Activated T-helper 1 cell treated with Interleukin-2 at 50 U/mL for 16 hours (primary cell): ENCODE data around the gene ING4.
A peak's percentile ranks its signal among the peaks of the same experiment; 100 is the strongest.

Experiments
- DNase-seq: peaks from one replicate; pipeline ENCODE4 v3.0.0-alpha.2; 2020; ENCODE audit warnings: low read depth

The ING4 gene

DNA sequence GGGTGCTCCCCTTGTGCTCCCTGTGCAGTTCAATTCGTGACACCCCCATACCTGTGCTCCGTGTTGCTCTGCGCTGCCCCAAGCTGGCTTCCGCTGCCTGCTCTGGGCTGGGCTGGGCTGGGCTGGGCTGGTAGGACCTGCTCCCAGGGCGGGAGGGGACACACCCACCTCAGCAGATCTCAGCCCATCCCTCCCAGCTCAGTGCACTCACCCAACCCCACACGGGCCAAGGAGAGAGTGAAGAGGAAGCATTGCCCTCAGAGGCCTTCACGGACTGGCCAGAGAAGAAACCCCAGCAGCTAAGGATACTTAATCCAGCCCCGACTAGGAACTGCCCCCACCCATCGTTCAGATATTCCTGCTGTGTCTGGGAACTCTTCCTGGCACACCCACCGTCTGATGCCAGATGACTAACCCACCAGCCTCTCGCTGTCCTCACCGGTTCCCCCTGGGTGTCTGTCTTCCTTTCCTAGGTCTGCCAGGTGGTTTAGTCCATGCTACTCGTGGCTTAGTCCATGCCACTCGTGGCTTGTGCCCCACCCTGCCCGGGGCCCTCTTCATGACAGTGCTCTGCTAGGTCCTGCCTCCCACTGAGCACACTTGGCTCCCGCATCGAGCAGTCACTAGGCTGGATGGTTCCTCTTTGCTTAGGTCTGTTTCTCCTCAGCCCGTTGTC, 26.9 kb downstream of the ING4 start, which contains the start of gene LPAR5:
TSS of gene LPAR5 (minus strand) at position 104 of the 676 bp plus-strand sequence. CDS start 14,711 bp downstream, outside the sequence.
- no peak for DNase-seq

DNA sequence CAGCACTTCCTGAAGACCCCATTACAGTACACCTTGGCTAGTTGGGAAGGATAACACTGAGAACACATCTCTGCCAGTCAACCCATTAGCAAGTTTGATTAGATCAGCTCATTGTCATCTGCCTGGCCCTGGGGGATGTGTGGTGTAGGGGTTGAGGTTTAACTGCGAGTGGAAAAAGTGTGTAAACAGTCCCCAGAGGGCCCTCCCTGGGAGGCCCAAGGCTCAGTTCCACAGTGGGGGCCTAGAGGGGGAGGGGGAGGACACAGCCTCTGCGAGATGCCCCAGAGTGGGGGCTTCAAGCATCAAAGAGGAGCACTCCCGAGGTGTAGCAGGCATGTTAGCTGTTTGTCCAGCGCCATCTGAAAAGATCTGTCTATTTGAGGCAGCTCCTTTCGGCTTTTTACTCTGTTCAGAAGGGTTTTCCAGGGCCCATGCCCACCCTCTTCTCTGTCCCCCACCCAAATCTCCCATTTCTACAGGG, 27.5 kb downstream of the ING4 start:
- peak; percentile 20 for DNase-seq

DNA sequence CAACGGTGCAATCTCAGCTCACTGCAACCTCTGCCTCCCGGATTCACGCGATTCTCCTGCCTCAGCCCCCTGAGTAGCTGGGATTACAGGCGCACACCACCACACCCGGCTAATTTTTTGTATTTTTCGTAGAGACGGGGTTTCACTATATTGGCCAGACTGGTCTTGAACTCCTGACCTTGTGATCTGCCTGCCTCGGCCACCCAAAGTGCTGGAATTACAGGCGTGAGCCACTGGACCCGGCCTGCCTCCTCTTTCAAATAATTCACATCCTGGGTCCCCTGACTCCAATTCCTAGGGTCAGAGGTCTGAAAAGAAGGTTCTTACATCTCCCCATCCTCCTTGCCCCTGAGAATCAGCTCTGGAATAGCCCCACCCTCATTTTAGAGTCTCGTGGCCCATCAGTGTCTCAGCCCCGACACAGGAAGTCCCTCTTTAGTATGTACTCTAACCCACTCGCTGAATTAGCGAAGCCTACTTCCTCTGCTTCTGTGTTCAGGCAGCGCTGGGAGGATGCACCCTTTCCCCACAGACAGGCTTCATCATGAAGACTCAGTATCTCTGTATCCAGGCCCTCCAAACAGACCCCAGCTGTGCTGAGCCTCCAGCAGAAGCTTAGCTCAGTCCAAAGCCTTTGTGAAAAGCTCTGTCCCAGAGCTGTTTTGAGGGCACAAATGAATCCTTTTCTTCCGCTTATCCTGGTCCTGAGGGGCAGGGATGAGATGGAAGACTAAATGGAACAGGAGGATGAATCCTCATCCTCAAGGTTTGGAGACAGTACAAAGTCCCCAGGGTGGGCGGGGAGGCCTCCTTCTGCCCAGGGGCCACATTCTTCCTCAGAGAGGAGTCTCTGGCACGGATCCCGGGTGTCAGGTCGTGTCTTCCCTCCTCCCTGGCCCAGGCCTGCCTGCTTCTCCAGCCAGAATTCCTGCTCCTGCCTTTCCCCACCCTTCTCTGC, 30.6 kb downstream of the ING4 start:
- no peak for DNase-seq

DNA sequence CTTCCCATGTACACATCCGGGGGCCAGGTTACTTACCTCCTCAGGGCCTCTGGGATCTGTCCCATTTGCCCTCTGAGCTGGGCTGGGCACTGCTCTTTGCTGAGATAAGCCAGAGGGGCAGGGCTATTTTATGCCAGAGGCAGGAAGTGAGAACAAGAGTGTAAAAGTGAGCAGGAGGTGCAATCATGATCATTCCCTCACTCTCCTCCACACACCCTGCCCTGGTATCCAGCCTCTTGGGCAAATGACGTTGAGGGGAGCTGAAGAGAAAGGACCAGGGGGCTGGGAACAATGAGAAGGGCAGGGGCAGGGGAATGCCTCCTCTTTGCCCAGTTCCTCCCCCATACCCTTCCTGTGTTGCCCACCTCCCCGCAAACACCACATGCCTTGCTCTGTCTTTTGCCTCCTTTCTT, 31.4 kb downstream of the ING4 start:
- no peak for DNase-seq

GRCh38 chr12:6630736-6631135, 32.2 kb downstream of the ING4 start:
- DNase-seq = no peak

- no peak for DNase-seq
Measured at GRCh38 chr12:6627616-6628015, 35.3 kb downstream of the ING4 start.

DNA sequence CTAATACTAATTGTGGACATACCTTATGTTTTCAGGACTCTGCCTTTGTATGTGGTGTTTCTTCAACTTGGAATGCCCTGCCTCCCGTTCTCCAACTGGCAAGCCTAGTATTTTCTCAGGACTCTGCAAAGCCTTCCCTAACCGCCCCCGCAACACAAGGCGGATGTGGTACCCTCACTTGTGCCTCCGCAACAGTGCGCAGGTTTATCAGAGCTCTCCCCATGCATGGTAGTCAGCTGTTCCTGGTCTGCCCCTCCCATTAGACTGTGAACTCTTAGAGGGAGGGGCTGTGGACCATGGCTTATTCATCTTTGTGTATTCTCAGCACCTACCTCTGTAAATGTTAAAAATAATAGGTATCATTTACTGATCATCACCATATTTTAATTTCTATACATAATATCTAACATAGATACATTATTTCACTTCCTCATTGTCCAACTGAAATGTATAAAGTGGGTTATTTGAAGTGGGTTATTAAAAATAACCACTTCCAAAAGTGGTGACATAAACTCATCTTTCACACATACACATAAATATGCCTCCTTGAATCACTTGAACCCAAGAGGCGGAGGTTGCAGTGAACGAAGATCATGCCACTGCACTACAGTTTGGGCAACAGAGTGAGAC, 36.1 kb downstream of the ING4 start:
- no peak for DNase-seq

DNA sequence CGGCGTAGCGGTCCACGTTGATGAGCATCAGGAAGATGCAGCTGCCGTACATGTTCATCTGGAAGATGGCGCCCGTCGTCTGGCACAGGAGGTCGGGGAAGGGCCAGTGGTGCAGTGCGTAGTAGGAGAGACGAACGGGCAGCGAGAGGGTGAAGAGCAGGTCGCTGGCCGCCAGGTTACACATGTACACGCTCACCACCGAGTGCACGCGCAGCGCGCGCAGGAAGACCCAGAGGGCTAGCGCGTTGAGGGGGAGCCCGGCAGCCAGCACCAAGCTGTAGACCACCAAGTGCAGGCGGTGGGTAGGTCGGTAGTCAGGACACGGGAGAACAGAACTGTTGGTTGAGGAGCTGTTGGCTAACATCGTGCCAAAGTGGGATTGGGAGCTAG, 42.0 kb downstream of the ING4 start:
- no peak for DNase-seq

DNA sequence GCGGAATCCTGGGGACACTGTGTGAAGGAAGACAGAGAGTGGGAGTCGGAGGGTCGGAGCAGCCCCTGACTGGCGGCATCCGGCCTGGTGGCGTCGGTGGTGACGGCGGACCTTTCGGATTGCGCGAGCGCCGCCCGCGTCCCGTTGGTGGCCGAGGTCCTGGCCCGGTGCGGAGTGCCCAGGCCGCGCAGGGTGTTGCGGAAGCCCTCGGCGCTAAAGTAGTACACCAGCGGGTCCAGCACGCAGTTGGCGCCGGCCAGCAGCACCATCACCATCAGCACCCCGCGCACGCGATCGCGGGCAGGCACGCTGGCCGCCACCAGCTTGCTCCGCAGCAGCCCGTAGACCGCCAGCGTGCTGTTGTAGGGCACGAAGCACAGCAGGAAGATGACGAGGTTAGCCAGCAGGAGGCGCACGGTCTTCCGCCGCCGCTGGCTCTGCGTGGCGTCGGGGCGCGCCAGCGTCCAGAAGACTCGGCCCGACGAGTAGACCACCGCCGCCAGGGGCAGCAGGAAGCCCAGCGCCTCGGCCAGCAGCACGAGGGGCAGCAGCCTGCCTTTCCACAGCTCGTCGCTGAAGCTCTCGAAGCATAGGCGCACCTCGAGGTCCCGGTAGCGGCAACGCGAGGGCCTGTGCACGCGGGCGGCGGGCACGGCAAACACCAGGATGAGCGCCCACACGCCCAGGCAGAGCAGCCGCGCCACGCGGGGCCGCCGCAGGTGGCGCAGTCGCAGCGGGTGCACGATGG, 42.6 kb downstream of the ING4 start:
- no peak for DNase-seq

DNA sequence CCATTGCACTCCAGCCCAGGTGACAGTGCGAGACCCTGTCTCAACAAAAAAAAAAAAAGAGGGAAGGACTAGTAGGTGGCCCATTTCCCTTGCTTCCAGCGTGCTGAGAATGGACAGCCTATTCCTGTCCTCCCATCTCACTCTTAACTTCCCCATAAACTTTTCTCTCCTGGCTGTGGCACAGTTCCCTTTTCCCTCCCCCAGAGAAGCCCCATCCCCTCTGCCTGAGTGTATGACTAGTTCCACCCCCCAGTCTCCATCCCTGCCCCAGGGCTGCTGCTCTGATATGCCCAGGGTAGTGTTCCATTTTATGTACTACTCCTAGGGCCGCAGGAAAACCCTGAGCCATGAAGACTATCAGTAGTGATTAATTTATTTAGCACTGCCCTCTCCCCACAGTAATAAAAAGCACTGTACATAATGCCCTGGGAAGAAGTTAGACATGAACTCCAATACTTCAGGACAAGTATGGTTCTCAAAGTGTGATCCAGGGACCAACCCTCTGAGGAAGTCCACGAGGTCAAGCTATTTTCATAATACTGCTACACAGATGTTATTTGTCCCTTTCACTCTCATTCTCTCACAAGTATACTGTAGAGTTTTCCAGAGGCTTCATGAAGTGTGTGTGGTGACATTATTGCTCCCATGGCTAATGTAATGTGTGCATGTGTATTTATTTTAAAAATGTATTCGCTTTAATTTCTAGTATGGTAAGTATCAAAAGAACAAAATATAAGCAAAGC, 44.3 kb downstream of the ING4 start:
- no peak for DNase-seq

- DNase-seq = no peak
Measured at GRCh38 chr12:6615802-6616201, 47.1 kb downstream of the ING4 start.

DNA sequence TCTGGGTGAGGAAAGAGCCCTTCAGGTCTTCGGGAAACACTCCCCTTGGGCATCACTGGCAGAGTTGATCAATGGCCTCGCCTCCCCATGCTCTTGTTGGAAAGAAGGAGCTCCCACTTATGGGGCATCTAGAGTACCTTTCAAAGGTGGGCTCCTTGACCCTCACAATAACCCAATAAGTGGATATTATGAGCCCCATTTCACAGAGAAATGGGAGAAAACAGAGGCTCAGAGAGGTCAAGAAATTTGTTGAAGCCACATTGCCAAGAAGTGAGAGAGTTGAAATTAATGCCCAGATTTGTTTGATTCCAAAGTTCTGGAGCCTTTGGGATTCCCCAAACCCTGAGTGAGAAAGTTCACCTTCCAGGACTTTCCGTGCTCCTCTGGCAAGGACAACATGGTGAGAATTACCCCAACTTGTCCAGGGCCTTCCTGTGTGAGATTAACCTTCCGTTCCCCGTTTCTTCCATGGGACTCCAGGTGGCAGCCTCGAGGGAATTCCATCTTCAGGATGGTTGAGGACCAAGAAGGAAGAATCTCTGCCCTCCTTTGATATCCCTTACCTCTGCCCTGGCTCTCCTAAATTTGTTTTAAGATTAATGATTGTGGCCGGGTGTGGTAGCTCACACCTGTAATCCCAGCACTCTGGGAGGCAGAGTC, 48.3 kb downstream of the ING4 start:
- no peak for DNase-seq

- no peak for DNase-seq
Measured at GRCh38 chr12:6613776-6614512, 49.0 kb downstream of the ING4 start.

- DNase-seq = no peak
Measured at GRCh38 chr12:6613015-6613775, 49.7 kb downstream of the ING4 start.

GRCh38 chr12:6612652-6613014, 50.3 kb downstream of the ING4 start:
- DNase-seq = no peak

- no peak for DNase-seq
Measured at GRCh38 chr12:6612247-6612646, 50.7 kb downstream of the ING4 start.

GRCh38 chr12:6608592-6609281, 54.2 kb downstream of the ING4 start:
- no peak for DNase-seq

DNA sequence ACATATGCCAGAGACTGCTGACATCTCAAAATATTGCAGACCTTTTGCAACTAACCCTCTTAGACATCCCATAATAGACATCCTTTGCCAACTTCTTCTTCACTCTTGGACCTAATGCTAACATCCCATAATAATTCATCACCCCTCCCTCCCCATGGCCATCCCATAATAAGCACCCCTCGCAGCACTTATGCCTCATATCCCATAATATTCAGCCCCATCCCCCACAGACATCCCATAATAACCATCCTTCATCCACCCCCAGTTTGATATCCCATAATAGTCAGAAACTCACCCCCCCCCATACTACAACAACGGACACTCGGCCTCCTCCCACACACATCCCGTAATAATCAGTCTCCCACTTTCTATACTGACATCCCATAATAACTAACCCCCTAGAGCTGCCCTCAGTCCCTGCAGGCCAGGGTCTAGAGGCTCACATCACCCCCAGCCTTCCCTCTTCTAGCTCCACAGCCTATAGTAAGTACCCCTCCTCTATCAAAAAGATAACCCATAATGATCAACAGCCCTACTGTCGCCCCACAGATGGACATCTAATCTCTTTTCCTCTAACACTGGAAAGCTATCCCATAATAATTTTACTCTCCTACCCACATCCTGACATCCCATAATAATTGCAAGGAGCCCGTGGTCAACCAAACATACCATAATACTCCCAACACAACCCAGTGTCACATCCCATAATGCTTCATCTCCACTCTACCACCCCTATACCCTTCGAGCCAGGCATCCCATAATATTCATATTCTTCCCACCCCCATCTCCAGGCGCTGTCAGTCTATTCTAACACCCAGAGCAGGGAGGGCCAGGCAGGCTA, 54.9 kb downstream of the ING4 start:
- DNase-seq = no peak
